GM12873 (cell line): Measurements from ENCODE around the gene HS6ST1.
A peak's percentile ranks its signal among the peaks of the same experiment; 100 is the strongest.

Source experiments
- TF ChIP-seq, protein P1 (sequence below): IDR thresholded peaks from 2 replicates; pipeline ENCODE4 v1.5.1; 2012; ENCODE audit warnings: low read depth, mild to moderate bottlenecking, moderate library complexity, low read length, control low read depth; ENCODE audit not compliant: insufficient read depth; ENCODE audit errors: missing control alignments

The HS6ST1 gene

DNA sequence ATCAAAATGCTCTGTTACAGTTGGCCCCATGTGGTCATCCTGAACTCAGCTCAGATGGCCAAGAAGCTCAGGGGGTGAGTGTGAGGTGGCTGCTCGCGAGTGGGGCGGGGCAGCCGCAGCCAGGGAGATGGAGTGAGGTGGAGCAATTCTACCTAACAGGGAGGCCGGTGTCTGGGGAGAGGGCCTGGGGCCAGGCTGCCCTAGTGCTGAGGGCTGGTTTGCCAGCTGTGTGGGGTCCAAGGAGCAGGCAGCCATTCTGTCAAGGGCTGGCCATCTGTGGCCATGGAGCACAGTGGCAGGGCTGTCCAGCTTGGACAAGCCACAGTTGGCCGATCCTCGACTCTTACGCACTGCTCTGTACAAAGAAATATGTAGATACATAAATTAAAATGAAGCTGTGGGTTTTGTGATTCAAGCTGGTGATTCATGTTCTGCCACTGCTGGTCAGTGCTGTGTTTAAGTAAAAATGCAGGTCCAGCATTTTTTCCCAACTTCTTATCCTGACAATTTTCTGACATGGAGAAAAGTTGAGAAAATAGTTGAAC lies 82.1 kb downstream of the HS6ST1 start:
- TF ChIP-seq, protein P1, sequence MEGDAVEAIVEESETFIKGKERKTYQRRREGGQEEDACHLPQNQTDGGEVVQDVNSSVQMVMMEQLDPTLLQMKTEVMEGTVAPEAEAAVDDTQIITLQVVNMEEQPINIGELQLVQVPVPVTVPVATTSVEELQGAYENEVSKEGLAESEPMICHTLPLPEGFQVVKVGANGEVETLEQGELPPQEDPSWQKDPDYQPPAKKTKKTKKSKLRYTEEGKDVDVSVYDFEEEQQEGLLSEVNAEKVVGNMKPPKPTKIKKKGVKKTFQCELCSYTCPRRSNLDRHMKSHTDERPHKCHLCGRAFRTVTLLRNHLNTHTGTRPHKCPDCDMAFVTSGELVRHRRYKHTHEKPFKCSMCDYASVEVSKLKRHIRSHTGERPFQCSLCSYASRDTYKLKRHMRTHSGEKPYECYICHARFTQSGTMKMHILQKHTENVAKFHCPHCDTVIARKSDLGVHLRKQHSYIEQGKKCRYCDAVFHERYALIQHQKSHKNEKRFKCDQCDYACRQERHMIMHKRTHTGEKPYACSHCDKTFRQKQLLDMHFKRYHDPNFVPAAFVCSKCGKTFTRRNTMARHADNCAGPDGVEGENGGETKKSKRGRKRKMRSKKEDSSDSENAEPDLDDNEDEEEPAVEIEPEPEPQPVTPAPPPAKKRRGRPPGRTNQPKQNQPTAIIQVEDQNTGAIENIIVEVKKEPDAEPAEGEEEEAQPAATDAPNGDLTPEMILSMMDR = no peak

DNA sequence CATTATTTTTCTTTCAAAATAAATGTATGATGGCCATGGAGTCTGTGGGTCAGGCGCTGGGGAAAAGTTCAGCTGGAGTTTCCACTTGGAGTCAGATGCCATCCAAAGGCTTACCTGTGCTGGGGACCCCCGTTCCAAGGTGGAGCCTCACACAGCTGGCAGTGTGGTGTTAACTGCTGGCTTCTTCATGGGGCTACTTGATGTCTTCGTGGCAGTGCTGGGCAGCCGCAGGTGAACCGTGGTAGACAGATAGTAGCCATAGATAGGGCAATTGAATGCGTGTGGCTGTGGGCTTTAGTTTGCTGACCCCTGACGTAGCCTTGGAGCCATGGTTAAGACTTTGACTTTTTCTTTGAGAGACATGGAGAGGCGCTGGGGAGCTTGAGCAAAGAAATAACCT lies 83.1 kb downstream of the HS6ST1 start:
- TF ChIP-seq, protein P1 = no peak

DNA sequence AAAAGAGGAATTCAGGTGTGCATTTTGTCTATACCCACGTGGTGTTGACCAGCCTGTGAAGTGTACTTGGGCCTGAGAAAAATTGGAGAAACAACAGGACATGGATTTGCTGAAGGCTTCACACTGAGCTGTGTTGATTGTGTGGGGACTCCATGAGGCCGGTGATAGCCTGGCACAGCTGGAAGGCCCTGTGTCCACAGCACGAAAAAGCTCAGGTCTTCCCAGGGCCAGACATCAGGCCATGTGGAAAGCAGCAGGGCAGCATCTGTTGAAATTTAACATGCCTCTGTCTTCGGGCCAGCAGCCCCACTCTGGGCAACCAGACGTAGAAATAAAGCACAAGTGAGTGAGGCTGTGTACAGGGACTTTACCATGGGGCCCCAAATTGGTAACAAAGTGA lies 84.1 kb downstream of the HS6ST1 start:
- TF ChIP-seq, protein P1 = no peak

DNA sequence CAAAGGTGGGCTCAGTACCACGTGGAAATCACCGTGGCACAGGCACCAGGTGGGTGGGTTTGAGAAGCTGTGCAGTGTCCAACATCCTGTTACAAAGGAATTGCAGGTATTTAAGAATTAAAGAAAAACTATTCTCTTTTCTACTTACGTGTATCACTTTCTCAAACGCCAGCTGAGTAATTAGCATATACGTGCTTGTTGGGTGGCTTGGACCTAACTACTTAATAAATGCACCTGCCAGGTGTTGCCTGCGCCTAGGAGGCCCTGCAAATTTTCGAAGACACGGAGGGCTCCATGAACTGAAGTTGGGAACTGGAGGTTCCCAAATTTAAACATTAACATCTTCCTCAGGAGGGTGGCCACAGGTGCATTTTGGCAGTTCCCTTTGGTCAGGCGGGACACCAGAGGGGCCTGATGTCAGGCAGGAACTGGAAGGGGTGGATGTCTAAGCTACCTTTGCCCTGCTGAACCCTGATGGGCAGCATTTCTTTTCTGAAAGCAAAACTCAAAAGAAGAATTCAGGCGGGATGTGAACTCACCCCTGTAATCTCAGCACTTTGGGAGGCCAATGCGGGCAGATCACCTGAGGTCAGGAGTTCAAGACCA lies 84.8 kb downstream of the HS6ST1 start:
- TF ChIP-seq, protein P1 = no peak

DNA sequence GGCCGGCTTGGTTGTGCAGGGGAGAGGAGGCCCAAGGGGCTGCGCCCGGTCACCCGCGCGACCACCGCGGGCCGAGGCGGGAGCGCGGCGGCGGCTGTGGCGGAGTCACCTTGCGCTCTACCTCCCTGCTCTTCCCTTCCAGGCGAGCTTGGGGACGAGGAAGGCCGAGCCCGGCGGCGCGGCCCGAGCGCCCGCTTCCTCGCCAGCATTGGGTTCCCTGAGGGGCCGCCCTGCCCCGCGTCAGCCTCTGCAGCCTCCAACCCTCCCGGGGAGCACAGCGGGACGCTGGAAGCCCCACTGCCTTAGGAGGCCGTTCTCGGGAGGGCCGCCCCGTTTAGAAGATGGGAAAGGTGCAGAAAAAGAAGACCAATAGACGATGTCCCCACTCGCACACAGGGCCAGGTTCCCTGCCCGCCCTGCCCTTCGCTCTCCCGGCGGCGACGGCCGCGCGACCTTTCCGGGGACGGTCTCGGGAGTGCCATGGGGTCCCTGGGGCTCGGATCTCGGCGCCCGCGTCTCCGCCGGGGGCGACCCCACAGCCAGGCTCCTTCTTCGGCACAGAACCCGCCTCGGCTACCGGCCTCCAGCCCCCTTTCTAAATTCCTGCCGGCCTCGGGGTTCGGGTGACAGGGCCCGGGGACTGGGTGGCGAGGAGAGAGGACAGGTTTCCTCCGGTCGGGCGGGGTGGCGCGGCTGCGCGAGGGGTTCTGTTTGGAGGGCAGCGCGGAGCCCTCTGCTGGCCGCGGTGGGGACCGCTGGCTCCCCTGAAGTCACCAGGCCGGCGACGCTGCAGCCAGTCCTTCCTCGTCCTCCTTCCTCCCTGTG lies 85.5 kb downstream of the HS6ST1 start:
- TF ChIP-seq, protein P1 = peak; percentile 92

DNA sequence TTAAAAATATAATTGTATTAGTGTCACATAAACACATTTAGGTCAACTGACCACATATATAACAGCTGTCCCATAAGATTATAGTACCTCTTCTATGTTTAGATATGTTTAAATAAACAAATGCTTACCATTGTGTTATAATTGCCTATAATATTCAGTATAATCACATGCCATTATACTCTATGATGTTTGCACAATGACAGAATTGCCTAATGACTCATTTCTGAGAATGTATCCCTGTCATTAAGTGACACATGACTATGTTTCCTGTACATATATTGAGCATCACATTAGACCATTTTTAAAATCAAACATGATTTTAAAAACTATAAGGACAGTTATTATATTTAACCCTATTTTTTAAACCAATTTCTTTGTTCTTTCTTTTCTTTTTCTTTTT lies 89.8 kb downstream of the HS6ST1 start:
- TF ChIP-seq, protein P1 = no peak

DNA sequence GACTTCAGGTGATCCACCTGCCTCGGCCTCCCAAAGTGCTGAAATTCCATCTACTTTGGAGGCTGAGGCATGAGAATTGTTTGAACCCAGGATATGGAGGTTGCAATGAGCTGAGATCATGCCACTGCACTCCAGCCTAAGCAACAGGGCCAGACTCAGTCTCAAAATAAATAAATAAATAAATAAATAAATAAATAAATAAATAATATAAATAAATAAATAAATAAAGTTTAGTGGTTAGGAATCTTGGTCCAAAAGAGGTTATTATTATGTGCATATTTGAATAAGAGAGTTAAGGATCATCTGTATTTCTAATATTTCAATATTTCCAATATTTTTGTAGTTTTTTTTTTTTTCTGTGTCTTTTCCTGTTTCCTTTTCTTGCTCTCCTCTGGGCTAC lies 90.8 kb downstream of the HS6ST1 start:
- TF ChIP-seq, protein P1 = no peak
